Breast epithelium (tissue), 3 donors: ENCODE data around the gene PDE6A.
"Not testable (repeated sequence)": the region's sequence is repeated elsewhere in the genome, so short reads cannot be mapped to it uniquely, and the experiment has no call there.

Experiments
- CTCF ChIP-seq, 3 donors: fragments of 450-650 bp; IDR thresholded peaks; one replicate each; pipeline ENCODE4 v1.5.1; 2016 to 2017; ENCODE audit warnings: antibody characterized with exemption in 3 of 3, mild to moderate bottlenecking in 3 of 3, moderate library complexity in 3 of 3
- POLR2A ChIP-seq: fragments of 450-650 bp; IDR thresholded peaks from one replicate; pipeline ENCODE4 v1.6.1; 2016; ENCODE audit warnings: antibody characterized with exemption, mild to moderate bottlenecking, moderate library complexity

DNA sequence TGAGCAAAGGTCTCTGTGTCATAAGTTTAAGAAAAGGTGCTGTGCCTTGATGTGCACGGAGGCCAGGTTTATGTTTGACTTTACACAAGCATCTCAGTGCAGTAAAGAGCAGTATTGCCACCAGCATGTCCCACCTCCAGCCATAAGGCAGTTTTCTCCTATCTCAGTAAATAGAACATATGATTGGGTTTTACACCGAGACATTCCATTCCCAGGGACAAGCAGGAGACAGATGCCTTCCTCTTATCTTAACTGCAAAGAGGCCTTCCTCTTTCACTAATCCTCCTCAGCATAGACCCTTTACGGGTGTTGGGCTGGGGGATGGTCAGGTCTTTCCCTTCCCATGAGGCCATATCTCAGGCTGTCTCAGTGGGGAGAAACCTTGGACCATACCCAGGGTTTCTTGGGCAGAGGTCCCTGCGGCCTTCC is 1.8 kb downstream of the PDE6A start:
- TF ChIP-seq CTCF (IDR thresholded peaks at IDR 0.05); POLR2A: not testable (repeated sequence)
